ENCODE measurements around the gene RSPH10B2. TPM values are rescaled to one million over a fixed set of nuclear protein-coding genes. Genes with fewer than 3 reads are reported as not detected.
"Not testable (repeated sequence)": the region's sequence is repeated elsewhere in the genome, so short reads cannot be mapped to it uniquely, and the experiment has no call there.

RSPH10B2 gene
- total and polyA plus RNA-seq, 2 of the 13 experiments (the other 11 are each of a cell fraction or from before 2014, with no cell fraction given), result 0.31 TPM; not detected in 1

DNA sequence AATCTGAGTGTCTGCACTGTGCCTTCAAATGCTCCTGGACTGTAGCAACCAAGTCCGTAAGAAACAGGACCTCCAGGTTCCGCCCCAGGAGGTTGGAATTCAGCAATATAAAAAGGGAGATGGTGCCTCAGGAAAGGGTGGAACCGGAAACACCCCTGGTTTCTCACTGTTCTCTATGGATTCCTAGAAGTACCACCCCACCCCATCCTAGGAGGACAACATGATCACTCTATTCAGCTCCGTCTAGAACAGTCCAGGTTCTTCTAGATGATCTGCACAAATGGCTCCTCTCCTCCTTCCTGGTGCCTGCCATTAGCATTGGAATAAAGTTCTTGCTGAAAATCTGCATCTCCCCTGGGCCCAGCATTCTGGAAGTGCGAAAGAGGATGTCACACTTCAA is 39.5 kb upstream of the RSPH10B2 start:
- no TSS peak for BruUV-seq (replicated peaks)
- ChIA-PET CTCF (ENCODE audit: low intra/inter-chr PET ratio, low total read pairs) (no interaction called here), POLR2A (no interaction called here)
- ATAC-seq, result no peak
- H3K27me3 ChIP-seq (ENCODE audit: control insufficient read depth in 1 of 2, insufficient read depth in 2 of 2, low read length in 2 of 2), result no peaks in the 10 kb centered on the region
- H2AFZ ChIP-seq (ENCODE audit: low read length), result no peak overlapping the region
- FAIRE-seq, result no peak
- no peaks in the 10 kb centered on the region for H4K20me1 ChIP-seq (ENCODE audit: insufficient read depth, low read length)
- in situ Hi-C loops (cut with HindIII; ENCODE audit: extremely low pct_ligation_motif_present, low pct_unique_long_range_greater_than_20kb), result no loop called here
- intact Hi-C loops (cut with micrococcal nuclease; ENCODE audit: unreplicated experiment), result no loop called here
- DNase-seq (ENCODE audit: low spot score), result no peak
- H3K4me3 ChIP-seq (replicated peaks in 1 of 3; ENCODE audit: insufficient read depth in 1 of 3, low read depth in 2 of 3, low read length in 3 of 3), result no peak overlapping the region
- peaks cover 9% of the 10 kb centered on the region for H3K4me1 ChIP-seq (ENCODE audit: insufficient read depth, low read length)
- no peak overlapping the region for H3K4me2 ChIP-seq (ENCODE audit: low read depth, low read length)
- TF ChIP-seq BRD4 (CRISPR knock-in tag; IDR thresholded peaks at IDR 0.05) (no peak), ZNF468 (CRISPR knock-in tag; IDR thresholded peaks at IDR 0.05) (no peak), SIX4 (CRISPR knock-in tag; IDR thresholded peaks at IDR 0.05) (no peak), ZNF431 (CRISPR knock-in tag; IDR thresholded peaks at IDR 0.05; ENCODE audit: borderline replicate concordance, low read depth) (no peak)
- TF ChIP-seq, protein P1, sequence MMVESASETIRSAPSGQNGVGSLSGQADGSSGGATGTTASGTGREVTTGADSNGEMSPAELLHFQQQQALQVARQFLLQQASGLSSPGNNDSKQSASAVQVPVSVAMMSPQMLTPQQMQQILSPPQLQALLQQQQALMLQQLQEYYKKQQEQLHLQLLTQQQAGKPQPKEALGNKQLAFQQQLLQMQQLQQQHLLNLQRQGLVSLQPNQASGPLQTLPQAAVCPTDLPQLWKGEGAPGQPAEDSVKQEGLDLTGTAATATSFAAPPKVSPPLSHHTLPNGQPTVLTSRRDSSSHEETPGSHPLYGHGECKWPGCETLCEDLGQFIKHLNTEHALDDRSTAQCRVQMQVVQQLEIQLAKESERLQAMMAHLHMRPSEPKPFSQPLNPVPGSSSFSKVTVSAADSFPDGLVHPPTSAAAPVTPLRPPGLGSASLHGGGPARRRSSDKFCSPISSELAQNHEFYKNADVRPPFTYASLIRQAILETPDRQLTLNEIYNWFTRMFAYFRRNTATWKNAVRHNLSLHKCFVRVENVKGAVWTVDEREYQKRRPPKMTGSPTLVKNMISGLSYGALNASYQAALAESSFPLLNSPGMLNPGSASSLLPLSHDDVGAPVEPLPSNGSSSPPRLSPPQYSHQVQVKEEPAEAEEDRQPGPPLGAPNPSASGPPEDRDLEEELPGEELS (CRISPR knock-in tag; IDR thresholded peaks at IDR 0.05), result no peak
- no peak overlapping the region for H3K9ac ChIP-seq (ENCODE audit: insufficient read depth, low read depth, low read length)
- H3K36me3 ChIP-seq (replicated peaks in 1 of 2; ENCODE audit: control insufficient read depth in 1 of 2, insufficient read depth in 2 of 2, low read length in 2 of 2), result no peaks in the 10 kb centered on the region
- WGBS (ENCODE audit: low lambda C conversion rate), result 91% methylated on average over 4 of the region's 5 CpGs
- no peaks in the 10 kb centered on the region for H3K79me2 ChIP-seq (ENCODE audit: insufficient read depth, low read length)
- no peak overlapping the region for H3K27ac ChIP-seq (ENCODE audit: extremely low read length, insufficient read depth, low read length)
- no peaks in the 10 kb centered on the region for H3K9me3 ChIP-seq (ENCODE audit: low read length)

DNA sequence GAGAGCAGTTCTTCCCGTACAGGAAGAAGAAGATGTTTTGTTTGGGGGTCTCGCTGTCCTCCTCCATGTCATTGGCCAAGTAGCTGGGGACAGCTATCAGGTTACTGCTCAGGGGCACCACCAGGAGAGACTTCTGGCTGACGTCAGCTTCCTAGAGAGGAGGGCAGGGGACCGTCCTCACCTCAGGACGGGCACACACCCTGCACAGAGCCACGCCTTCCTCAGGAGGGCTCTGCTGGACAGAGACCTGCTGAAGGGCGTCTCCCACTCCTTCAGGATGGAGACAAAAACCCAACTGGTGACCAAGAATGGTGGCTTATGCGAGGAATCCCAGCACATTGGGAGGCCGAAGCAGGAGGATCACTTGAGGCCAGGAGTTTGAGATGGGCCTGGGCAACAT is 38.0 kb upstream of the RSPH10B2 start:
- H3K4me3 ChIP-seq (replicated peaks in 1 of 3; ENCODE audit: insufficient read depth in 1 of 3, low read depth in 2 of 3, low read length in 3 of 3); ATAC-seq; H3K4me1 ChIP-seq (ENCODE audit: insufficient read depth, low read length); DNase-seq (ENCODE audit: low spot score); FAIRE-seq; CTCF ChIA-PET (ENCODE audit: low intra/inter-chr PET ratio, low total read pairs); H3K9ac ChIP-seq (ENCODE audit: insufficient read depth, low read depth, low read length); H3K4me2 ChIP-seq (ENCODE audit: low read depth, low read length); in situ Hi-C loops (cut with HindIII; ENCODE audit: extremely low pct_ligation_motif_present, low pct_unique_long_range_greater_than_20kb); H3K9me3 ChIP-seq (ENCODE audit: low read length); H3K79me2 ChIP-seq (ENCODE audit: insufficient read depth, low read length); H3K27me3 ChIP-seq (ENCODE audit: control insufficient read depth in 1 of 2, insufficient read depth in 2 of 2, low read length in 2 of 2); H3K27ac ChIP-seq (ENCODE audit: extremely low read length, insufficient read depth, low read length); H3K36me3 ChIP-seq (replicated peaks in 1 of 2; ENCODE audit: control insufficient read depth in 1 of 2, insufficient read depth in 2 of 2, low read length in 2 of 2); H2AFZ ChIP-seq (ENCODE audit: low read length); intact Hi-C loops (cut with micrococcal nuclease; ENCODE audit: unreplicated experiment); BruUV-seq (replicated peaks); H4K20me1 ChIP-seq (ENCODE audit: insufficient read depth, low read length): not testable (repeated sequence)
- POLR2A ChIA-PET, result interaction anchor here (0.6 kb wide), 1 partner anchor 1092 kb away, joined by 3 read pairs; no protein-coding TSS in a partner anchor
- 91% methylated on average over 4 of the region's 9 CpGs for WGBS (ENCODE audit: low lambda C conversion rate)

Measured in HepG2 (cell line).